Lung (tissue), 12 donors: ENCODE measurements around the gene KANK4. TPM values are rescaled to one million over a fixed set of nuclear protein-coding genes. Genes with fewer than 3 reads are reported as not detected.

ENCODE experiments used
- ATAC-seq: fragments of 200-7000 bp; cut with Tn5 transposase; one replicate; pipeline ENCODE4 v1.9.1; 2020; ENCODE audit warnings: moderate number of reproducible peaks; ENCODE audit not compliant: insufficient read depth, low FRiP score
- DNase-seq, 3 donors: peaks; one replicate each; pipeline ENCODE4 v3.0.0-alpha.2; 2013 to 2017
- H3K27ac ChIP-seq, 2 donors: one replicate each; pipeline ENCODE4 v1.5.1; 2013; ENCODE audit warnings: mild to moderate bottlenecking in 2 of 2, moderate library complexity in 2 of 2, control low read depth in 1 of 2, inconsistent platforms in 1 of 2, low read depth in 1 of 2, low read length in 1 of 2
- H3K27me3 ChIP-seq, 3 donors: one replicate each; pipeline ENCODE4 v1.5.1; 2013; ENCODE audit warnings: low read length in 2 of 3; ENCODE audit not compliant: control insufficient read depth in 3 of 3, insufficient read depth in 3 of 3
- H3K36me3 ChIP-seq, 4 donors: one replicate each; pipeline ENCODE4 v1.5.1; 2013; ENCODE audit warnings: low read length in 4 of 4, mild to moderate bottlenecking in 1 of 4, moderate library complexity in 1 of 4; ENCODE audit not compliant: control insufficient read depth in 4 of 4, insufficient read depth in 4 of 4
- H3K4me1 ChIP-seq, 5 donors: one replicate each; pipeline ENCODE4 v1.5.1; 2013; ENCODE audit warnings: low read length in 5 of 5, mild to moderate bottlenecking in 2 of 5, moderate library complexity in 1 of 5; ENCODE audit not compliant: control insufficient read depth in 5 of 5, insufficient read depth in 5 of 5
- H3K4me3 ChIP-seq: one replicate; pipeline ENCODE4 v1.5.1; 2013; ENCODE audit warnings: mild to moderate bottlenecking, control low read depth, moderate library complexity
- H3K9ac ChIP-seq, 2 donors: one replicate each; pipeline ENCODE4 v1.5.1; 2013; ENCODE audit warnings: low read length in 2 of 2, control low read depth in 1 of 2; ENCODE audit not compliant: insufficient read depth in 1 of 2
- H3K9me3 ChIP-seq, 4 donors: one replicate each; pipeline ENCODE4 v1.5.1; 2013; ENCODE audit warnings: low read length in 3 of 4, mild to moderate bottlenecking in 1 of 4, moderate library complexity in 1 of 4; ENCODE audit not compliant: control insufficient read depth in 4 of 4, insufficient read depth in 3 of 4
- CTCF ChIP-seq: IDR thresholded peaks from 2 replicates; pipeline ENCODE4 v1.5.1; 2012; ENCODE audit warnings: mild to moderate bottlenecking; ENCODE audit errors: control extremely low read depth, extremely low read depth
- WGBS, 2 donors: extraction: QIAGEN DNeasy Blood & Tissue Kit; methylation state at CpG; one replicate each; pipeline ENCODE4 v1.1.7; 2013; 5-methylcytosine and 5-hydroxymethylcytosine counted together
- polyA plus RNA-seq, 2 donors: library from polyadenylated mRNA; stranded (reverse); fragments of 200-250 nt; gene quantifications; one replicate each; pipeline ENCODE4 v1.2.1, GENCODE V29; 2013
- total RNA-seq, 2 donors: library from RNA; depleted of rRNA in 1 of 2; stranded (reverse); fragments of >200 nt in 1 of 2; gene quantifications; one replicate each; pipeline ENCODE4 v1.2.1, GENCODE V29; 2014 to 2021
- donor health status: control.
- donor health status: control.
- donor health status: Bipolar disorder and iron deficiency.
- donor health status: healthy.
- donor health status: DM: yes; HTN: yes; CAD: no.

The KANK4 gene
- total and polyA plus RNA-seq, 4 donors: 0.10 to 11.4 (median 0.99) TPM

- no peak overlapping the region for H3K9ac ChIP-seq
- no peak overlapping the region for H3K4me3 ChIP-seq
- ATAC-seq (no peak), DNase-seq (peak in 2 of 3 donors; percentile 52 to 54)
- peaks cover 0 to 11% (median 0%) of the 10 kb centered on the region in 5 donors for H3K4me1 ChIP-seq
- H3K27ac ChIP-seq: no peak overlapping the region
- 58 to 64% methylated on average over 14 of the region's 14 CpGs for WGBS, 2 donors
- no peak for TF ChIP-seq CTCF
- no peaks in the 10 kb centered on the region for H3K9me3 ChIP-seq
- no peaks in the 10 kb centered on the region for H3K27me3 ChIP-seq
- peaks cover 0 to 3% (median 0%) of the 10 kb centered on the region in 4 donors for H3K36me3 ChIP-seq
Observed at GRCh38 chr1:62232871-62233278, 86.4 kb downstream of the KANK4 start.

DNA sequence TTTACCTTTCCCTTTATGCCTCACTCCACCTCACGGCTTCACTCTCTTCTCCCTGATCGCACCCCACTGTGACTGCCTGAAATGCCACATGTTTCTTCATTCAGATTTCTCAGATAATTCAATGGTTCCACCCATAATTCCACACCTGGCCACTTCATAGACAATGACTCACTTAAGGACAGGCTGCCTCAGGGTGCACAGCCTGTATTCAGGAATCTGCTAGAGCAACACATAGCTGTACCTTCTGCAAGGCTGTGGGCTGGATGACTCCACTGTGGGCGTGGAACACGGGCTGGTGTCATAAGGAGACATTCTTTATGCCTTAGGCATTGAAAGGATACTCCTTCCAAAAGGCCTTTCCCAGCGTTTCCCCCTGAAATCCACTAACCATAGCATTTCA, 88.5 kb downstream of the KANK4 start:
- Histone ChIP-seq H3K9ac (no peak overlapping the region), H3K27ac (no peak overlapping the region), H3K36me3 (peaks cover 0 to 3% (median 0%) of the 10 kb centered on the region in 4 donors), H3K4me1 (peaks cover 0 to 11% (median 0%) of the 10 kb centered on the region in 5 donors), H3K27me3 (no peaks in the 10 kb centered on the region), H3K4me3 (no peak overlapping the region), H3K9me3 (no peaks in the 10 kb centered on the region)
- TF ChIP-seq CTCF: no peak
- no peak for DNase-seq
- ATAC-seq: no peak
- WGBS, 2 donors: 86 to 89% methylated on average over 5 of the region's 5 CpGs

- H3K36me3 ChIP-seq: peaks cover 0 to 3% (median 0%) of the 10 kb centered on the region in 4 donors
- H3K4me1 ChIP-seq: peaks cover 0 to 11% (median 0%) of the 10 kb centered on the region in 5 donors
- DNase-seq (peak in 1 of 3 donors; percentile 30), ATAC-seq (no peak)
- H3K27ac ChIP-seq: no peak overlapping the region
- TF ChIP-seq CTCF: no peak
- H3K4me3 ChIP-seq: no peak overlapping the region
- no peak overlapping the region for H3K9ac ChIP-seq
- H3K9me3 ChIP-seq: no peaks in the 10 kb centered on the region
- H3K27me3 ChIP-seq: no peaks in the 10 kb centered on the region
- 65 to 75% methylated on average over 2 of the region's 2 CpGs for WGBS, 2 donors
Observed at GRCh38 chr1:62229932-62230331, 89.3 kb downstream of the KANK4 start.

- Histone ChIP-seq H3K4me1 (peaks cover 0 to 11% (median 0%) of the 10 kb centered on the region in 5 donors), H3K4me3 (no peak overlapping the region), H3K36me3 (peaks cover 0 to 3% (median 0%) of the 10 kb centered on the region in 4 donors), H3K9me3 (no peaks in the 10 kb centered on the region), H3K9ac (no peak overlapping the region), H3K27me3 (no peaks in the 10 kb centered on the region), H3K27ac (no peak overlapping the region)
- 65 to 76% methylated on average over 3 of the region's 3 CpGs for WGBS, 2 donors
- ATAC-seq (no peak), DNase-seq (no peak)
- TF ChIP-seq CTCF: no peak
Observed at GRCh38 chr1:62229468-62229867, 89.8 kb downstream of the KANK4 start.
